K562 (cell line): ENCODE data around the gene MPL. TPM values are rescaled to one million over a fixed set of nuclear protein-coding genes. Genes with fewer than 3 reads are reported as not detected.
A peak's percentile ranks its signal among the peaks of the same experiment; 100 is the strongest.

ENCODE experiments used
- ATAC-seq: fragments of 200-7000 bp; cut with Tn5 transposase; 3 replicates; pipeline ENCODE4 v1.9.1; 2020; ENCODE audit warnings: moderate library complexity
- BruUV-seq: library from RNA; stranded (reverse); fragments of 400-500 nt; replicated peaks from 2 replicates; lab custom pipeline; 2021; lab: Mats Ljungman, UMichigan
- CTCF ChIA-PET: fragments of 300-600 bp; formaldehyde crosslinking; extraction: SDS; loops from one replicate; lab custom pipeline; 2021; ENCODE audit warnings: low intra/inter-chr PET ratio; lab: Yijun Ruan, JAX
- POLR2A ChIA-PET: fragments of 300-600, 350-650 bp; sonication (Branson Sonifier 250); formaldehyde crosslinking; extraction: SDS; loops from one replicate; lab custom pipeline; 2021; ENCODE audit warnings: antibody characterized with exemption, inconsistent platforms; lab: Yijun Ruan, JAX
- DNase-seq, 4 experiments: peaks; one replicate each; pipeline versions ENCODE4 v3.0.0 to v3.0.0-alpha.2; 2011 to 2018; ENCODE audit warnings: low spot score in 3 of 4, mixed read lengths in 3 of 4; ENCODE audit errors: extremely low read depth in 1 of 4
- FAIRE-seq: peaks from 2 replicates; lab custom pipeline; 2011; peaks lifted over from hg19 to GRCh38; lab: Jason Lieb, UNC
- H2AFZ ChIP-seq: 2 replicates; pipeline ENCODE4 v1.6.0; 2011; ENCODE audit warnings: low read depth, low read length, control low read depth, inconsistent platforms
- H3K27ac ChIP-seq: fragments of 200-600 bp; 3 replicates; pipeline ENCODE4 v1.8.0; 2011; ENCODE audit warnings: low read depth, mild to moderate bottlenecking, control low read depth, inconsistent platforms, low read length, moderate library complexity, mixed read lengths; ENCODE audit errors: extremely low read depth
- H3K27me3 ChIP-seq, 2 experiments: fragments of 300-600 bp in 1 of 2; 2 replicates in 1 of 2; 3 replicates in 1 of 2; pipeline versions ENCODE4 v1.6.0 to v1.8.0; 2011; ENCODE audit warnings: inconsistent platforms in 2 of 2, low read length in 2 of 2, mild to moderate bottlenecking in 1 of 2, mixed read lengths in 1 of 2, moderate library complexity in 1 of 2; ENCODE audit not compliant: control insufficient read depth in 2 of 2, insufficient read depth in 2 of 2
- H3K36me3 ChIP-seq: fragments of 300-600 bp; 3 replicates; pipeline ENCODE4 v1.8.0; 2011; ENCODE audit warnings: mild to moderate bottlenecking, low read length, inconsistent platforms; ENCODE audit not compliant: control insufficient read depth, insufficient read depth
- H3K4me1 ChIP-seq, 2 experiments: fragments of 200-600 bp in 1 of 2; replicated peaks in 1 of 2; 2 replicates in 1 of 2; 3 replicates in 1 of 2; pipeline versions ENCODE4 v1.5.1 to v1.8.0; 2011; ENCODE audit warnings: inconsistent platforms in 2 of 2, low read length in 2 of 2, mild to moderate bottlenecking in 1 of 2, mixed read lengths in 1 of 2, moderate library complexity in 1 of 2; ENCODE audit not compliant: control insufficient read depth in 2 of 2, insufficient read depth in 2 of 2
- H3K4me2 ChIP-seq: 2 replicates; pipeline ENCODE4 v1.6.1; 2011; ENCODE audit warnings: low read length, control low read depth, inconsistent platforms, mixed read lengths; ENCODE audit not compliant: insufficient read depth
- H3K4me3 ChIP-seq: fragments of 200-600 bp; sonication (generic), shearing (Covaris generic); 2 replicates; pipeline ENCODE4 v1.5.1; 2016; ENCODE audit warnings: control low read depth, inconsistent platforms
- H3K79me2 ChIP-seq: fragments of 200-600 bp; 3 replicates; pipeline ENCODE4 v1.8.0; 2011; ENCODE audit warnings: low read length, inconsistent platforms; ENCODE audit not compliant: control insufficient read depth, insufficient read depth
- H3K9ac ChIP-seq, 2 experiments: 2 replicates each; pipeline versions ENCODE4 v1.6.0 to v1.6.1; 2011; ENCODE audit warnings: low read depth in 2 of 2, low read length in 2 of 2, control low read depth in 1 of 2, inconsistent platforms in 1 of 2, mild to moderate bottlenecking in 1 of 2, mixed read lengths in 1 of 2; ENCODE audit not compliant: insufficient read depth in 1 of 2
- H3K9me1 ChIP-seq: one replicate; pipeline ENCODE4 v1.6.0; 2011; ENCODE audit warnings: inconsistent platforms, mild to moderate bottlenecking, low read length, moderate library complexity; ENCODE audit not compliant: control insufficient read depth, insufficient read depth
- H3K9me3 ChIP-seq: replicated peaks from 2 replicates; pipeline ENCODE4 v1.5.1; 2011; ENCODE audit warnings: low read depth, low read length, inconsistent platforms; ENCODE audit not compliant: control insufficient read depth, insufficient read depth
- H4K20me1 ChIP-seq: replicated peaks from 2 replicates; pipeline ENCODE4 v1.6.1; 2011; ENCODE audit warnings: low read length, inconsistent platforms, mixed read lengths; ENCODE audit not compliant: control insufficient read depth, insufficient read depth
- CBX8 ChIP-seq: fragments of 200-600 bp; sonication (generic); IDR thresholded peaks from 2 replicates; pipeline ENCODE4 v1.6.1; 2012; ENCODE audit warnings: borderline replicate concordance, mixed run types, low read depth, mild to moderate bottlenecking, moderate library complexity, mixed read lengths, low read length, control low read depth, inconsistent platforms; ENCODE audit not compliant: poor library complexity, severe bottlenecking; ENCODE audit errors: extremely low read depth
- FUS ChIP-seq: fragments of 200-400 bp; formaldehyde crosslinking; optimal IDR thresholded peaks from 2 replicates; pipeline ENCODE3; 2017; ENCODE audit warnings: low read depth, low read length
- HNRNPK ChIP-seq: fragments of 200-400 bp; formaldehyde crosslinking; IDR thresholded peaks from one replicate; pipeline ENCODE4 v1.6.1; 2018; ENCODE audit warnings: mild to moderate bottlenecking, low read depth, low read length; ENCODE audit not compliant: poor library complexity, severe bottlenecking
- IRF2 ChIP-seq: sonication (generic); formaldehyde crosslinking; IDR thresholded peaks from 2 replicates; pipeline ENCODE4 v1.8.1; 2022; ENCODE audit warnings: mild to moderate bottlenecking, missing genetic modification reagents
- MTF1 ChIP-seq: fragments of 250-450 bp; sonication (Bioruptor Pico); IDR thresholded peaks from 2 replicates; pipeline ENCODE4 v1.9.0; 2021; ENCODE audit warnings: moderate library complexity, mild to moderate bottlenecking, inconsistent platforms, borderline replicate concordance
- PHB ChIP-seq: fragments of 250-450 bp; sonication (Bioruptor Pico); IDR thresholded peaks from 2 replicates; pipeline ENCODE4 v1.5.0; 2021
- RFX5 ChIP-seq: IDR thresholded peaks from 2 replicates; pipeline ENCODE4 v1.6.1; 2011; ENCODE audit warnings: low read depth, mild to moderate bottlenecking, improper control_type of control experiment, low read length
- SLC30A9 ChIP-seq: fragments of 250-450 bp; sonication (Bioruptor Pico); IDR thresholded peaks from 2 replicates; pipeline ENCODE4 v1.8.0; 2022; ENCODE audit warnings: mild to moderate bottlenecking, moderate library complexity
- U2AF2 ChIP-seq: fragments of 200-400 bp; formaldehyde crosslinking; optimal IDR thresholded peaks from 2 replicates; pipeline ENCODE3; 2017; ENCODE audit warnings: low read depth, mild to moderate bottlenecking, low read length
- ZBTB7A ChIP-seq: IDR thresholded peaks from 2 replicates; pipeline ENCODE4 v1.6.1; 2011; ENCODE audit warnings: low read depth, mild to moderate bottlenecking, low read length, moderate library complexity, borderline replicate concordance; ENCODE audit not compliant: control insufficient read depth
- ZFP1 ChIP-seq: fragments of 450-650 bp; formaldehyde crosslinking; IDR thresholded peaks from 2 replicates; pipeline ENCODE4 v1.4.0; 2020; ENCODE audit warnings: mild to moderate bottlenecking, mixed read lengths
- ZFPM2 ChIP-seq: fragments of 250-450 bp; sonication (Bioruptor Pico); IDR thresholded peaks from 2 replicates; pipeline ENCODE4 v1.5.1; 2022; ENCODE audit warnings: mild to moderate bottlenecking
- ZNF232 ChIP-seq: sonication (generic); formaldehyde crosslinking; IDR thresholded peaks from 2 replicates; pipeline ENCODE4 v1.8.0; 2022; ENCODE audit warnings: mild to moderate bottlenecking, missing genetic modification reagents
- ZNF239 ChIP-seq: fragments of 250-450 bp; sonication (Bioruptor Pico); IDR thresholded peaks from 2 replicates; pipeline ENCODE4 v1.4.0; 2020; ENCODE audit warnings: mild to moderate bottlenecking
- ZNF668 ChIP-seq: fragments of 250-450 bp; sonication (Bioruptor Pico); IDR thresholded peaks from 2 replicates; pipeline ENCODE4 v1.8.0; 2022; ENCODE audit warnings: mild to moderate bottlenecking, inconsistent platforms
- ZNF695 ChIP-seq: fragments of 450-650 bp; formaldehyde crosslinking; IDR thresholded peaks from 2 replicates; pipeline ENCODE4 v1.4.0; 2020; ENCODE audit warnings: mild to moderate bottlenecking, moderate library complexity
- ZZZ3 ChIP-seq: fragments of 450-650 bp; IDR thresholded peaks from 2 replicates; pipeline ENCODE4 v1.6.1; 2016; ENCODE audit warnings: antibody characterized with exemption, mild to moderate bottlenecking, moderate library complexity
- WGBS: fragments of 100-300 bp; shearing (Covaris generic); methylation state at CpG from one replicate; pipeline ENCODE4 v1.1.6; 2016; ENCODE audit warnings: low coverage, mixed read lengths; ENCODE audit not compliant: insufficient coverage; ENCODE audit errors: missing lambda C conversion rate; 5-methylcytosine and 5-hydroxymethylcytosine counted together
- in situ Hi-C: fragments of 300-500 bp; cut with MboI; formaldehyde crosslinking; loops from 4 replicates; pipeline ENCODE4 v1.15.0; 2018; ENCODE audit warnings: inconsistent platforms, mixed read lengths
- intact Hi-C: fragments of 100-400 bp; cut with micrococcal nuclease; formaldehyde crosslinking; loops from 2 replicates; pipeline ENCODE4 v1.14.2; 2022
- polyA plus RNA-seq, 8 experiments: library from polyadenylated mRNA; depleted of rRNA in 4 of 8; stranded (reverse) in 5 of 8; unstranded in 3 of 8; fragments of >200 nt; fragmentation: Nextera tagmentation in 2 of 8; fragmentation: Illumina TruSeq in 1 of 8; extraction: Ambion mirVana in 2 of 8; extraction: Trizol in 1 of 8; gene quantifications; 2 replicates each; pipeline versions ENCODE4 v1.2.1 to v1.2.3, GENCODE V29; 2011 to 2014; ENCODE audit warnings: inconsistent platforms in 1 of 8, missing spikeins in 1 of 8
- total RNA-seq, 7 experiments: library from RNA; depleted of rRNA in 6 of 7; stranded (reverse); fragments of >200 nt in 6 of 7; fragmentation: Illumina TruSeq in 2 of 7; extraction: Trizol in 2 of 7; gene quantifications; 2 replicates each; pipeline versions ENCODE4 v1.2.1 to v1.2.3, GENCODE V29; 2011 to 2021; ENCODE audit warnings: low replicate concordance in 1 of 7
- TF ChIP-seq, protein P1 (sequence below): sonication (generic); formaldehyde crosslinking; IDR thresholded peaks from 2 replicates; pipeline ENCODE4 v1.8.0; 2022; ENCODE audit warnings: mild to moderate bottlenecking, low read depth, missing genetic modification reagents

The MPL gene
- total and polyA plus RNA-seq, 9 of the 15 experiments (the other 6 are each of a cell fraction or from before 2014, with no cell fraction given), result not detected

DNA sequence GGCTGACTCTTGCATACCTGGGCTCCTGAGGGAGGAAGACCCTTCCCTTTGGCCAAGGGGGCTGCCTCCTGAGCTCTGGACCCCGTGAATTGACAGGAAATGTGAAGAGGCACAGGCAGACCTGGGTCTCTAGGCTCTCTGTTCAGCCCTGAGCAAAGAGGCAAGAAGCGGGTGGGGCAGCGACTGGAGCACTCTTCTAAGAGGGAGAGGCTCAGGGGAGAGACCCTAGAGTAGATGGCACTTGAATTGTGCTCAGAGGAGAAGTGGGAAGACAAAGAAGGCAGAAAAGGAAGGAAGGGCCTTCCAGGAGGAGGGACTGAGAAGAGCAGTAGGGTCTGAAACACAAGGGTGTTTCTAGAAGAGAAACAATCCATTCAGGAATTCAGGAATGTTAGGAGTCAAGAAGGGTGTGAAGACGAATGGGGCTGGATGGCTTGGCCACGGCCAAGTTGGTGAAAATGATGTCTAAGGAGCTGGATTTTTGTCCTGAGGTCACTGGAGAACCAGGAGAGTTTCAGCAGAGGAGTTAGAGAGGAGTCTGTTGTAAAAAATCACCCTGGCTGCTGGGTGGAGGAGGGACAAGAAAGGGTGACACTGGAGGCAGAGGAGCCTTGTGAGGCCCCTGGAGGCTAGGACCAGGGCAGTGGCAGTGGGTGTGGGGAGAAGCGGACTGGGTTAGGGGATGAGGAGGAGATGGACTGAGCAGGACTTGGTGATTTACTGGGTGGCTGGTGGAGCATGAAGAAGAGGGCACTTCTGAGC lies 31.5 kb upstream of the MPL start (continued):
- TF ChIP-seq CBX8 (no peak), ZNF695 (CRISPR knock-in tag) (no peak), U2AF2 (no peak), IRF2 (CRISPR knock-in tag) (no peak), RFX5 (no peak), ZNF239 (CRISPR knock-in tag) (no peak), ZNF232 (no peak), ZFPM2 (CRISPR knock-in tag) (no peak), SLC30A9 (CRISPR knock-in tag) (no peak)
- TF ChIP-seq, all 486 proteins: peak for 0

DNA sequence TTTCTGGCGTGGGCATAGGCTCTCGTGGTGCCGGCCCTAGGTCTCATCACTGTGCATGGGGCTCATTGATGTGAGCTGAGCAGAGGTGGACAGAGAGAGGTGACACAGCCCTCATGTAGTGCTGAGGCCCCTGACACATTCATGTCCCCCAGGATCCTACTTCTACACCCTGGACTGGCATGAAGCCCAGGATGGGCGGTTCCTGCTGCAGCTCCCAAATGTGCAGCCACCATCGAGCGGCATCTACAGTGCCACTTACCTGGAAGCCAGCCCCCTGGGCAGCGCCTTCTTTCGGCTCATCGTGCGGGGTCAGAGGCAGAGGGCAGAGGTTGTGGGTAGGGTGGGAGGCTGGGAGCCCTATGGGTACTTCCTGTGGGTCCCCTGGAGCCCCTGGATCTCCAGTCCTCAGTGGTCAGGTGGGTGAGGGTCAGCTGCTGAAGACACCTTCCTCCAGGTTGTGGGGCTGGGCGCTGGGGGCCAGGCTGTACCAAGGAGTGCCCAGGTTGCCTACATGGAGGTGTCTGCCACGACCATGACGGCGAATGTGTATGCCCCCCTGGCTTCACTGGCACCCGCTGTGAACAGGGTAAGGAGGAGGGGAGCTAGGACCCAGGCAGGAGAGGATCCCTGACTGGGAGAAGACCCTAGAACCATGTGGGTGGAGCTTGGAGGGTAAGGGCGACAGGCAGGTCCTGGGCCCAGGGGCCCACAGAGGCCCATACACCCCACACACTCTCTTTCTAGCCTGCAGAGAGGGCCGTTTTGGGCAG lies 30.7 kb upstream of the MPL start:
- no peaks in the 10 kb centered on the region for H3K79me2 ChIP-seq
- CTCF ChIA-PET, result no interaction called here
- BruUV-seq, result no TSS peak

More for the DNA sequence above, 30.7 kb upstream of the MPL start:
- Histone ChIP-seq H2AFZ (no peak overlapping the region), H3K27me3 (peaks cover 23 to 93% of the 10 kb centered on the region in 2 experiments), H3K9me3 (0 out of 2 replicates have a peak, but pooled peaks cover 2% of the 10 kb centered on the region), H3K4me1 (peaks cover 4 to 19% of the 10 kb centered on the region in 2 experiments; a peak in 4 of 5 replicates), H3K27ac (no peak overlapping the region), H3K9me1 (no peaks in the 10 kb centered on the region), H3K4me2 (no peak overlapping the region), H3K9ac (peak overlapping the region in 1 of 2 experiments; percentile 10; a peak in 1 of 4 replicates), H4K20me1 (peaks cover 4% of the 10 kb centered on the region; the same call in 1 of the 2 replicates), H3K4me3 (no peak overlapping the region), H3K36me3 (no peaks in the 10 kb centered on the region)
- intact Hi-C loops (no loop called here), in situ Hi-C loops (no loop called here)
- TF ChIP-seq PHB, result no peak
- TF ChIP-seq ZNF668 (CRISPR knock-in tag), result no peak
- TF ChIP-seq, protein P1, sequence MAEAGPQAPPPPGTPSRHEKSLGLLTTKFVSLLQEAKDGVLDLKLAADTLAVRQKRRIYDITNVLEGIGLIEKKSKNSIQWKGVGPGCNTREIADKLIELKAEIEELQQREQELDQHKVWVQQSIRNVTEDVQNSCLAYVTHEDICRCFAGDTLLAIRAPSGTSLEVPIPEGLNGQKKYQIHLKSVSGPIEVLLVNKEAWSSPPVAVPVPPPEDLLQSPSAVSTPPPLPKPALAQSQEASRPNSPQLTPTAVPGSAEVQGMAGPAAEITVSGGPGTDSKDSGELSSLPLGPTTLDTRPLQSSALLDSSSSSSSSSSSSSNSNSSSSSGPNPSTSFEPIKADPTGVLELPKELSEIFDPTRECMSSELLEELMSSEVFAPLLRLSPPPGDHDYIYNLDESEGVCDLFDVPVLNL (CRISPR knock-in tag), result no peak
- no peak for TF ChIP-seq FUS
- TF ChIP-seq MTF1 (CRISPR knock-in tag), result no peak
- TF ChIP-seq HNRNPK, result no peak
- no peak for TF ChIP-seq ZFP1 (CRISPR knock-in tag)
- no peak for TF ChIP-seq ZZZ3
- TF ChIP-seq ZBTB7A, result no peak
- ATAC-seq (no peak), FAIRE-seq (no peak), DNase-seq (no peak)
- POLR2A ChIA-PET, result interaction anchor here (0.8 to 1.5 kb wide), 3 partner anchors 23 to 83 kb away, joined by 4 to 7 read pairs (median 4); partner anchors contain the start of genes MED8 and SZT2
- 6% methylated on average over 17 of the region's 17 CpGs for WGBS
